Measurements from ENCODE around the gene RAD51B. TPM values are rescaled to one million over a fixed set of nuclear protein-coding genes. Genes with fewer than 3 reads are reported as not detected.

The RAD51B gene
- total and polyA plus RNA-seq, 2 donors (not counting 1 experiment from before 2014, with no cell fraction given), result 4.6 to 16.3 TPM

GRCh38 chr14:67957946-67958345 is 138.4 kb downstream of the RAD51B start:
- no peaks in the 10 kb centered on the region for H3K27me3 ChIP-seq (ENCODE audit: control insufficient read depth, insufficient read depth, low read length)
- no peak overlapping the region for H3K4me3 ChIP-seq (replicated peaks in 1 of 4; ENCODE audit: control extremely low read depth in 1 of 4, insufficient read depth in 1 of 4, low read depth in 3 of 4, low read length in 4 of 4)
- no peak overlapping the region for H2AFZ ChIP-seq (ENCODE audit: low read length)
- H3K4me2 ChIP-seq (ENCODE audit: extremely low read depth, insufficient read depth, low read length), result no peak overlapping the region
- H3K36me3 ChIP-seq (ENCODE audit: control insufficient read depth, insufficient read depth, low read length), result no peaks in the 10 kb centered on the region
- no peaks in the 10 kb centered on the region for H4K20me1 ChIP-seq (ENCODE audit: control insufficient read depth, extremely low read depth, insufficient read depth, low read length)
- no peaks in the 10 kb centered on the region for H3K9me3 ChIP-seq (ENCODE audit: control insufficient read depth, insufficient read depth, low read depth, low read length)
- H3K4me1 ChIP-seq (ENCODE audit: control insufficient read depth, extremely low read depth, insufficient read depth, low read length), result no peaks in the 10 kb centered on the region
- H3K9ac ChIP-seq (ENCODE audit: insufficient read depth, low read length), result no peak overlapping the region
- DNase-seq (ENCODE audit: low read depth in 2 of 2), result peak in 1 of 2 donors; percentile 29
- no peaks in the 10 kb centered on the region for H3K79me2 ChIP-seq (ENCODE audit: control insufficient read depth, insufficient read depth, low read length)
- TF ChIP-seq, protein P1, sequence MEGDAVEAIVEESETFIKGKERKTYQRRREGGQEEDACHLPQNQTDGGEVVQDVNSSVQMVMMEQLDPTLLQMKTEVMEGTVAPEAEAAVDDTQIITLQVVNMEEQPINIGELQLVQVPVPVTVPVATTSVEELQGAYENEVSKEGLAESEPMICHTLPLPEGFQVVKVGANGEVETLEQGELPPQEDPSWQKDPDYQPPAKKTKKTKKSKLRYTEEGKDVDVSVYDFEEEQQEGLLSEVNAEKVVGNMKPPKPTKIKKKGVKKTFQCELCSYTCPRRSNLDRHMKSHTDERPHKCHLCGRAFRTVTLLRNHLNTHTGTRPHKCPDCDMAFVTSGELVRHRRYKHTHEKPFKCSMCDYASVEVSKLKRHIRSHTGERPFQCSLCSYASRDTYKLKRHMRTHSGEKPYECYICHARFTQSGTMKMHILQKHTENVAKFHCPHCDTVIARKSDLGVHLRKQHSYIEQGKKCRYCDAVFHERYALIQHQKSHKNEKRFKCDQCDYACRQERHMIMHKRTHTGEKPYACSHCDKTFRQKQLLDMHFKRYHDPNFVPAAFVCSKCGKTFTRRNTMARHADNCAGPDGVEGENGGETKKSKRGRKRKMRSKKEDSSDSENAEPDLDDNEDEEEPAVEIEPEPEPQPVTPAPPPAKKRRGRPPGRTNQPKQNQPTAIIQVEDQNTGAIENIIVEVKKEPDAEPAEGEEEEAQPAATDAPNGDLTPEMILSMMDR (conservative IDR thresholded peaks at IDR 0.05 in 1 of 2, IDR thresholded peaks at IDR 0.05 in 1 of 2; ENCODE audit: low read depth in 1 of 2, low read length in 2 of 2), result no peak
- no peak for TF ChIP-seq EZH2 (IDR thresholded peaks at IDR 0.05; ENCODE audit: low read length, missing control alignments)
- H3K27ac ChIP-seq (ENCODE audit: insufficient read depth, low read length), result no peak overlapping the region

DNA sequence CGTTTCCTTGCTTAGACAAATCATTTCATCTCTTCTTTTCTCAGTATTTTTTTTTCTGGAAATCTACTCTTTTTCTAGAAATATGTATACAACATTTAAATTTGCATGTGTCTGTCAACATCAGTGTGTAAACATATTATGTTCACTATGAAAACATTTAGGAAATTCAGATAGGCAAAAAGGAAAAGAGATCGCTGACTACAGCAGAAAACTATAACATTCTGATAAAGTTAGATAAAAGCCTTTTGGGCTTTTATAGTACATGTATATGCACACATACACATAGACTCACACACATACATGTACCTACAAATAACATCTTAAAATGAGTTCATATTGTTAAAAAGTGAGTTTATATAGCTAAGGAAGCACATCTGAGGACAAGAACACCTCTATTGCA is 142.1 kb downstream of the RAD51B start:
- H4K20me1 ChIP-seq (ENCODE audit: control insufficient read depth, extremely low read depth, insufficient read depth, low read length), result no peaks in the 10 kb centered on the region
- no peak overlapping the region for H3K27ac ChIP-seq (ENCODE audit: insufficient read depth, low read length)
- no peaks in the 10 kb centered on the region for H3K36me3 ChIP-seq (ENCODE audit: control insufficient read depth, insufficient read depth, low read length)
- peaks cover 4% of the 10 kb centered on the region for H3K4me1 ChIP-seq (ENCODE audit: control insufficient read depth, extremely low read depth, insufficient read depth, low read length)
- H3K9ac ChIP-seq (ENCODE audit: insufficient read depth, low read length), result no peak overlapping the region
- DNase-seq (ENCODE audit: low read depth in 2 of 2), result no peak
- TF ChIP-seq, protein P1 (conservative IDR thresholded peaks at IDR 0.05 in 1 of 2, IDR thresholded peaks at IDR 0.05 in 1 of 2; ENCODE audit: low read depth in 1 of 2, low read length in 2 of 2), result no peak
- no peak for TF ChIP-seq EZH2 (IDR thresholded peaks at IDR 0.05; ENCODE audit: low read length, missing control alignments)
- no peak overlapping the region for H3K4me2 ChIP-seq (ENCODE audit: extremely low read depth, insufficient read depth, low read length)
- H3K27me3 ChIP-seq (ENCODE audit: control insufficient read depth, insufficient read depth, low read length), result no peaks in the 10 kb centered on the region
- H3K4me3 ChIP-seq (replicated peaks in 1 of 4; ENCODE audit: control extremely low read depth in 1 of 4, insufficient read depth in 1 of 4, low read depth in 3 of 4, low read length in 4 of 4), result no peak overlapping the region
- H3K79me2 ChIP-seq (ENCODE audit: control insufficient read depth, insufficient read depth, low read length), result no peaks in the 10 kb centered on the region
- no peaks in the 10 kb centered on the region for H3K9me3 ChIP-seq (ENCODE audit: control insufficient read depth, insufficient read depth, low read depth, low read length)
- H2AFZ ChIP-seq (ENCODE audit: low read length), result no peak overlapping the region

DNA sequence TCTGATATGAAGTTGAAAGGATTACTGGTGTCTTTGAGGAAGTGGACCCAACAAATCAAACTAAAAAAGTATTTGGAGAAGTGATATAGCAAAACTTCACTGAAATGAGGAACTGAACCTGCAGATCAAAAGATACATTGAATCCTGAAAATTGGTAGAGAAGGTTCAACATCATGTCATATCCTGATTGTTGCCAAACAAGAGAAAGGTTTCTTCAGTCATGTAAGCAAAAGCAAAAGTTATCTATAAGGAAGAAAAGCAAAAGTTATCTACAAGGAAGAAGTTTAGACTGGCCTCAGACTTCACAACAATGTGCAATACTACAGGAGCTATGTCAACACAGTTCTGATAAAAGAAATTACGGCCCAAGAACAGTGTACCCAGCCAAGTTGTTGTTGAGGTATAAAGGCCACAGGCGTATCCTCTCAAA is 142.7 kb downstream of the RAD51B start:
- no peak overlapping the region for H3K27ac ChIP-seq (ENCODE audit: insufficient read depth, low read length)
- no peaks in the 10 kb centered on the region for H3K9me3 ChIP-seq (ENCODE audit: control insufficient read depth, insufficient read depth, low read depth, low read length)
- H3K4me1 ChIP-seq (ENCODE audit: control insufficient read depth, extremely low read depth, insufficient read depth, low read length), result peaks cover 4% of the 10 kb centered on the region
- DNase-seq (ENCODE audit: low read depth in 2 of 2), result no peak
- TF ChIP-seq, protein P1 (conservative IDR thresholded peaks at IDR 0.05 in 1 of 2, IDR thresholded peaks at IDR 0.05 in 1 of 2; ENCODE audit: low read depth in 1 of 2, low read length in 2 of 2), result no peak
- no peak for TF ChIP-seq EZH2 (IDR thresholded peaks at IDR 0.05; ENCODE audit: low read length, missing control alignments)
- no peaks in the 10 kb centered on the region for H3K36me3 ChIP-seq (ENCODE audit: control insufficient read depth, insufficient read depth, low read length)
- H3K9ac ChIP-seq (ENCODE audit: insufficient read depth, low read length), result no peak overlapping the region
- H3K4me2 ChIP-seq (ENCODE audit: extremely low read depth, insufficient read depth, low read length), result no peak overlapping the region
- no peak overlapping the region for H3K4me3 ChIP-seq (replicated peaks in 1 of 4; ENCODE audit: control extremely low read depth in 1 of 4, insufficient read depth in 1 of 4, low read depth in 3 of 4, low read length in 4 of 4)
- no peaks in the 10 kb centered on the region for H4K20me1 ChIP-seq (ENCODE audit: control insufficient read depth, extremely low read depth, insufficient read depth, low read length)
- H3K79me2 ChIP-seq (ENCODE audit: control insufficient read depth, insufficient read depth, low read length), result no peaks in the 10 kb centered on the region
- H2AFZ ChIP-seq (ENCODE audit: low read length), result no peak overlapping the region
- H3K27me3 ChIP-seq (ENCODE audit: control insufficient read depth, insufficient read depth, low read length), result no peaks in the 10 kb centered on the region
